ENCODE measurements around the gene ARHGAP8.

DNA sequence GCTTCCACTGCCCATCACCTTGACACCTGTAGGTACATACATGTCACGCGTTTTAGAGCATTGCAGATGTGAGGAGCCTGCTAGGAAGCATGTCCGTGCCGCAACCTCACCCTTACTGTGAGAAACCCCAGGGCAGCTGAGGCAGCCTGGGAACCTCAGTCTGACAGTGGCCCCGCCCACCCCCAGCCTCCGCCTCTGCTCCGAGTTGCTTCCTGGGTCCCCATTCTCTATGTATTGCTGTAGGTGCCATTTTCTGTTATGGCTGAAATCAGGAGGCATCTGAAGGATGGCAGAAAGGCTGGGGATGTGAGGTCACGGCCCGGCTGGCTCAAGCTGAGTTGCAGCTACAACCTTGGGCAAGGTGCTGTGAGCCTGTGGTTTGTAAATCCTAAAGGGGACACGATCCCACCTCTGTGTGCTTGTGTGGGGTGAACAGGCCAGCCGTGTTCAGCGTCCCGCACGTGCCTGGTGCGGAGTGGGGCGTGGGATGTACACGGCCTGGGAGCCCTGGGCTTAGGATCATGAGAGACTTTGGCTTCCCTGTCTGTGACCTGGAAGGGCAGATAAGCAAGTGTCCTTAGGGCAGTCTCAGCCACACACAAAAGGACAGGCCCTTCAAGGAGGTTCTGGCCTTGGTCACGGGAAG lies 154.7 kb downstream of the ARHGAP8 start:
- no peak for TF ChIP-seq CTCF (IDR thresholded peaks at IDR 0.05)
- TF ChIP-seq POLR2A (IDR thresholded peaks at IDR 0.05): no peak

Measured in body of pancreas (tissue), 4 donors.